ENCODE data around the gene LYPLA2.
A peak's percentile ranks its signal among the peaks of the same experiment; 100 is the strongest.
"Not testable (repeated sequence)": the region's sequence is repeated elsewhere in the genome, so short reads cannot be mapped to it uniquely, and the experiment has no call there.

LYPLA2 gene

DNA sequence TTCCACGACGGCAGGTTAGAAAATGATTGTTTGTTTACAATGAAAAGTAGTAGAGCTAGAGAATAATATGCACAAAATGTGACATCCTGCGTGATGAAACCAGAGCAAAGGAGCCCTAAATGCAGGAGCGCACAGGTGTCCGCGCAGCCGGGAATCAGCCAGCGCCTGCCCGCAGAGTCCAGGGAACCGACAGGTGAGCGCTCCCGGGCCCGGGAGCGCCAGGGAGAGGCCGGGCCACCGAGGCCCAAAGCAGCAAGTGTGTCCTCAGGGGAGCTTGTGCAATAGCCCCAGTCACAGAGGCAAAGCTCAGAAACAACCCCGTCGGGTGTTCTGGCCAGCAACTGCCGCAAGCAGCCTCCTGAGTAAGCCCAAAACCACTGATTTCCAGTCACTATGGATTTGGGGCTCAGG is 10.4 kb downstream of the LYPLA2 start:
- DNase-seq, result peak; percentile 44

DNA sequence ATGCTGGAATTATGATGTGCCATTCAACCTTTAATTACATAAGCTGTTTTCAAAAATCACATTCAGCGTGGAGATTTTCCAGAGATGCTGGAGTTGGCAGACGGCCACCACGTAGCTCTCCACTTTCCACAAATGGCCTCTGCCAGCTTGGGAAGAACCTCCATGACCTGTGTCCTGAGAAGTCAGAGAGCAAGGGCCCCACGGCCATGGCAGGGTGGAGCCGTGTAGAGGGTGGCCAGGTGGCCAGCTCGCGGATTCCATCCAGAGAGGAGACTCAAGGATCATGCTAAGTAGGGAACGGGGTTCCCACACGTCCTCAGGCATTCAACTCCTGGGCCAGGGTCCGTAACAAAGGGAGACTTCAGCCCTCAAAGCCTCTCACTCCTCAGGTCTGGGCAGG is 10.9 kb downstream of the LYPLA2 start:
- DNase-seq, result no peak

DNA sequence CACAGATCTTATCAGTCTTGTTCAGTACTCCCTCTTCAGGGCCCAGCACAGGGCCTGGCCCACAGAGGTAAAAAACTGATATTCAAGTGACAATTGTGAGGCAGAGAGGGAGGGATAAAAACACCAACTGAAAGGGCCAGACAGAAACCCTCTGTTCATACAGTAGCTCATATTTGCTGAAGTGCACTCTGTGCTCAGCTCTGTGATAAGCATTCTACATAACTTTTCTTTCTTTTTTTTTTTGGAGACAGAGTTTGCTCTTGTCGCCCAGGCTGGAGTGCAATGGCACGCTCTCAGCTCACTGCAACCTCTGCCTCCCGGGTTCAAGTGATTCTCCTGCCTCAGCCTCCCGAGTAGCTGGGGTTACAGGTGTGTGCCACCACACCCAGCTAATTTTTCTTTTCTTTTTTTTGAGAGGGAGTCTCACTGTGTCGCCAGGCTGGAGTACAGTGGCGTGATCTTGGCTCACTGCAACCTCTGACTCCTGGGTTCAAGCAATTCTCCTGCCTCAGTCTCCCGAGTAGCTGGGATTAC is 11.9 kb downstream of the LYPLA2 start:
- DNase-seq, result not testable (repeated sequence)

DNA sequence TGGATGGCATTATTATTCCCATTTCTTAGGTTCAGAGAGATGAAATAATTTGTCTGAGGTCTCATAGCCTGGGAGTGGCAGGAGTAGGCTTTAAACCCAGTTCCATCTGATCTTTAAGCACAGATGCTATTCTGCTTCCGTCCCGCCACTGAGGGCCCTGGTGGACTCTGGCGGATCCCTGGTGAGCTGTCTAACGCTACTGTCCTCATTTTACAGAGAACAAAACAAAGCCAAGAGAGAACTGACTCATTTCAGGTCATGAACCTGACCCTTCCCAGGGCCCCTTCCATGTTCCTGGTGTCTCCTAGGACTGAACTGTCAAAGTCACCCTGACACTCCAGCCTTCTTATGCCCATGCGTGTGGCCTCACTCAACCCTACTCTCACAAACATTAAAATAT is 12.7 kb downstream of the LYPLA2 start:
- DNase-seq, result no peak

DNA sequence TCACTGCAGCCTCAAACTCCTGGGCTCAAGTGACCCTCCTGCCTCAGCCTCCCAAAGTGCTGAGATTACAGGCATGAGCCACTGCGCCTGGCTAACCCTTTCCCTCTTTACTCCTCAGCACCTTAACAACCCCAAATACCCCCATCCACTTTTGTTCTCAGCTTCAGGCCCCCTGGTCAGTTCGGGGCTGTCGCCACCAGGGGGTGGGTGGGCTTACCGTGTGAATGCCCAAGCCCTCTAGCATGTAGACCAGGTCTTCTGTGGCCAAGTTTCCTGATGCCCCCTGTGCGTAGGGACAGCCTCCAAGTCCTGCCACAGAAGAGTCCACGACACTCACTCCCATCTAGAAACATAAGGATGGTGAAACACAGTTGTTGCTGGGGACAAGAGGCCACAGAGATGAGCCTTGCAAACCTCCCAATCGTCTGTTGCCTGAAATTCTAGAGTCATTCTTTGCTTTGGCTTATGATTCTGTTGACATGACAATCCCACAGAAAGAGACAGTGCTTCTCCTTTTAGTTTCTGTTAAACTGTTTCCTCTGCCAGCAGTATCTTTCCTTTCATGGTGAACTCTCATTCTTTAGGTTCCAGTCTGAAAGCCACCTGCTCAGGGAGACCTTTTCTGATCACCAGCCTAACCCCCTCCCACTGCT is 13.4 kb downstream of the LYPLA2 start:
- no peak for DNase-seq

DNA sequence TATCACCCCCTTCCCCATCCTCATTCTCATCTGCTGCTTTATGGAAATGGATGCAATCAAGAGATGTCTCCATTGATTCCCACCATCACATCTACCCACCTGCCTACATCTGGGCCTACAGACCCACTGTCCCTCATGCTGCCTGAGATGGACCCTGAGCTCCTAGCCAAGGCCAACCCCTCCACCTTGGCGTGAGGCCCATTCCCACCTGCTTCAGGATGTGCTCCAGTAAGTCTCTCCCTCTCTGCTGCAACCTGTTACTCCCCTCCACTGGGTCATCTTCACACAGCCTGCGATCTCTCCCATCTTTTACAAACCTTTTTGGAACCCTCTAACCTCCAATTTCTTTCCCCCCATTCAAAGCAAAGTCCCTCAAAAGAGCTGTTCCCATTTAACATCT is 14.1 kb downstream of the LYPLA2 start:
- DNase-seq, result no peak

DNA sequence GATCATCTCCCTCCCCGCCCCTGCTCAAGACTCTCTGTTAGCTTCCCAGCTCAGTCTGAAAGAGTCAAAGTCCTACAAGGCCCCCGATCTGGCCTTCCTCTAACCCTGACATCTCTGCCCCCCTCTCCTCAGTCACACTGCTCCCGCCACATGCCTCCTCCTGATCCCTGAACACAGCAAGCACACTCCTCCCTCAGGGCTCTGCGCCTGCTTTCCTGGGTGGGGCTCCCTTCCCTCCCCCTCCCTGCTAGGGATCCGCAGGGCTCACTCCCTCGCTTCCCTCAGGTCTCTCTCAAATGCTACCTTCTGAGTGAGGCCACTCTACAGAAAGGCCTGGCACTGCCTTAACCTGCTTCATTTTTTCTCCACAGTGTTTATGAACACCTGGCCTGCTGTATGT is 15.3 kb downstream of the LYPLA2 start:
- no peak for DNase-seq

DNA sequence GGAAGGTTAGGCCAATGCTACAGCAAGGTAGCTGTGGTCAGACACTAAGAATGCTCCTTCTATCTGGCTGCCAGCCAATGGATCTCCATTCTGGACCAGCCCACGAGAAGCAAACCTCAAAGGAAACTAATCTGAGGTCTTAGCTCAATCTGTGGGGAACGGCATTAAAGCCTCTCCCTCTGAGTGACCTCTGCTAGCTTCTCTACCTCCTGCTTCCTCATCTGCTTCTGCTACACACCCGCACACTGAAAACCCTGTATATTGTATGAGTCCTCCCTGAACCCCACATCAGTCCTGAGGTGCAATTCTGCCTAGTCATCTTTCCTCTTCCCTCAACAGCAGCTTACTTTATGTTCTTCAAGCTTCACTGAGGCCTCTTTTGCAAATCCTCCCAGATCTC is 16.5 kb downstream of the LYPLA2 start:
- DNase-seq, result no peak

DNA sequence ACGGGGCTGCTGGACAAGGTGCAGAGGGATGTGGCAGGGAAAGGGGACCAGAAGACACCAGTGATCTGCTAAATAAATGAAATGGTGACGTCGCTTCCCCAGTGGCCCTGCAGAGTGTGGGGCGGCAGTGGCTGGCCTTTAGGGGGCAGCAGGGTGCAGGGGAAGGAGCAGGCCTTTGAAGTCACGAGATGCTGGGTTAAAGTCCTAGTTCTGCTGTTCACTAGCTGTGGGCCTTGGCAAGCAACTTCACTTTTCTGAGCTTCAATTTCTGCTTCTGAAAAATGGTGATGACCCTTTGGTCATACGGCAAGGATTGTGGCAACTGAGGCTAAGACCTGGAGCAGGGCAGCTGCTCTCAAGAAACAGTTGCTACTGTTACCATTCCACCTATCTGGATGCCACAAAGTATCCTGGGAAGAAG is 18.8 kb downstream of the LYPLA2 start:
- DNase-seq, result peak; percentile 71

DNA sequence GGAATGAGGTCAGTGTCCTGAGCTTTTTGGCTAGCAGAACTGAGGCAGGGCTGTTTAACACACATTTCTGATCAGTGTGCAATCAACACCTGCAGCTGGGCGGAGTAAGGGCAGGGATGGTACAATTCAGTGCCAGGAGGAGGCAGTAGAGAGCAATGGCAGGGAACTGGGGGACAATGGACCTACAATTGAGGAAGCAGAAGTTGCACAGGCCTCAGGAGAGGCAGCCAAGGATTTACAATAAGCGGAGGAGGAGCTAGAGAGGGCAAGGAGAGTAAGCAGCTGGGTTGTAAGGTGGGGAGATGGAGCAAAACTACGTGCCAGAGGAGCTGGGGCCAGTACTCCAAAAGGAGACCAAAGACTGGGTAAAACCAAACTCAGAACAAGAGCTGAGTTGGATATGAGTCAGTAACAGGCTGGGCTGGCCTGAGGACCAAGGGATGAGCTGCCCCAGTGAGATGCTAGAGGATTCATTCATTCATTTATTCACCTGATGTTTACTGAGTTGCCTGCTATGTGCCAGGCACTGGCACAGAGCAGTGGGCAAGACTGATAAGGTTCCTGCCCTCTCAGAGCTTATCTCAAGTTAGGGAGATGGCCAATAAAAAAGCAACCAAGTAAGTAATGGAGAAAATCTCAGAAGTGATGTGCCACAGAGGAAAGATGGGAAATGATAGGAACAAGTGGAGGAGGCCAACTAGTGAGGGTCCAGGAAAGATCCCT is 20.0 kb downstream of the LYPLA2 start:
- peak; percentile 42 for DNase-seq

DNA sequence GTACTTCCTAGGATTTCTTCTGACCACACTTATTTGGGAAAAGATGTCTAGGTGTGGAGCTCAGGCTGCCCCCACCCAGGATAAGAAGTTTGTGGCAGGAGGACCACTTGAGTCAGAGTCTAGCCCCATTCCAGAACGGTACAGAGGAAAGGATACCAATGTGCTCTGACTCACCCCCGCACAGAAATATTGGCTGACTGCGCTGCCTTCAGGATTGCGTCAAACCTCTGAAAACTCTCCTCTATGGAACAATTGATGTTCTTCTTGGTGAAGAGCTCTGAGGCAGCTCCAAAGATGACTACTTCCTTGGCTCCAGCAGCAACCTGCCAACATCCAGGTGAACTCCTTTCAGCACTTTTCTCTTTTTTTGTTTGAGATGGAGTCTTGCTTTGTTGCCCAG is 23.1 kb downstream of the LYPLA2 start:
- no peak for DNase-seq

DNA sequence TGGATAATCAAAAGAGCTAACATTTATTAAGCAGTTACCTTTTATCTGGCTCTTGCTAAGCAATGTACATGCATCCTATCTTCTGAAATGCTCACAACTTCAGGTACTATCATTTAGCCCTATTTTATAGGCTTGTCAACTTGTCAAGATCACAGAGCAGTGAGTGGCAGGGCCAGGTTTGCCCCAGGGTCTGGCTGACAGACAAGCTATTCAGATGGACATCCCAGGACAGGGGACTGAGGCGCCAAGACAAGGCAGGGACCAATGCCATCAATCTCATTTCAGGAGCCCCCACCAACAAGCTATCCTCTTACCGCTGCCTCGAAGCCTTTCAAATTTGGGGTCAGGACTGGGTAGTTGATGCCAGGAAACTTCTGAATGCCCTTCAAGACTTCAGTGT is 25.4 kb downstream of the LYPLA2 start:
- DNase-seq, result no peak

DNA sequence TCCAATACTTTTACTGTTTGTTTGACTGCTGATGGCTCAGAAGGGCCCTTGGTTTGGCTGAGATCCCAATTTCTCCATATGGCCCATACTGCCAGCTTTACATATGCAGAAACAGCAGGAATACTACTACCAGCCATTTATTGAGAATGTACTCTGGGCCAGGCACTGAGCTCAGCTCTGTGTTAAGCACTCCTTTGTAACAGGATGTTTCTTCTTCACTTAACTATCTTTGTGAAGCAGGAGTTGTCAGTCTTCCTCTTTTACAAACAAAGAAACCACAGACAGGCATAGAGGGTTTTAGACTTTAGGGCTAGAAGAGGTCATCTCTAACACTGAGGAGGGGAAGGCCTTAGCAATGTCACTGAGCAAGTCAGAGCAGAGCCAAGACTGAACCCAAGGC is 26.0 kb downstream of the LYPLA2 start:
- DNase-seq, result peak; percentile 12

DNA sequence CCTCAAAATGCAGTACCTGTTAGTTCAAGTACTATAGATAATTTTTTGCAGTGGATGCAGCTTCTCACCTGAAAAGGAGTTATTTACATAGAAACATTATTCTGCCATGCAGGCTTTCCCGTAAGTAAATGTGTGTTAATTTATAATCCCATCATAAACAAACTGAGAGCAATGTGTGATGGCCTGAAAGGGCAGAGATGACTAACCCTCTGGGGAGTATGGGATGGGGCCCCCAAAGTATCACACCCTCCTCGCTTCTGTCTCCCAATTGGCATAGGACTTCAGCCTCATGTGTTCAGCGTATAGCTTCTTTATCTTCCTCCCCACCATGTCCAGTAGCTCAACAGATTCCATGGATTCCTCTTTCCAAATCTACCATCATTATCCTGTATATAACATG is 26.7 kb downstream of the LYPLA2 start:
- DNase-seq, result no peak

DNA sequence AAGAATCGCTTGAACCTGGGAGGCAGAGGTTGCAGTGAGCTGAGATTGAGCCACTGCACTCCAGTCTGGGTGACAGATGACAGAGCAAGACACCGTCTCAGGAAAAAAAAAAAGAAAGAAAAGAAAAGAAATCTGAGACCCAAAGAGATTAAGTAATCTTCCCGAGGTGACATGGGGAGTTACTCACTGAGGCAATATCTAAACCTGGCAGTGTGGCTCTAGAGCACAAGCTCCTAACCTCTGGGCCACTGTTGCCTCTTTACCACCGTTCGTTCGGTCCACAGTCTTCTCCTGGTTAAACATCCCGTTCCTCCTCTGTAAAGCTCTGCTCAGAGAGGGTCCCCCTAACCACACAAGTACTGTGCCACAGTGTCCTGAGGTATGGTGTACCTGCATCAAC is 32.8 kb downstream of the LYPLA2 start:
- no peak for DNase-seq

DNA sequence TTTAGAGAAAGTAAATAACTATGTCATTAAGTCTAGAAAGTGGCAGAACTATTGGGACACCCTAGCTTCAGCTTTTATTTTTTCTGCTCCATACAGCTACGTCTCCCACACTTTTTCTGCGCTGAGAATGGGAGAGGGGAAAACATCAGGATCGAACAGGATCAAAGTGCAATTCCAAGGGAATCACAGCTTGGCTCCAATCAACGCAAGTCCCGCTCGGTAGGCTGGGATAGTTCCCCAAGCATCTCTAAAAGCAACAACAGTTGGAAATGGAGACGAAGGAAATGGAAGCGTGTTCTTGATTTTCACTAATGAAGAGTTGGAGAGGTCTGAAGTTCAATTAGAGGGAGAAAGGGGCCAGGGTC is 33.7 kb downstream of the LYPLA2 start:
- peak; percentile 12 for DNase-seq

DNA sequence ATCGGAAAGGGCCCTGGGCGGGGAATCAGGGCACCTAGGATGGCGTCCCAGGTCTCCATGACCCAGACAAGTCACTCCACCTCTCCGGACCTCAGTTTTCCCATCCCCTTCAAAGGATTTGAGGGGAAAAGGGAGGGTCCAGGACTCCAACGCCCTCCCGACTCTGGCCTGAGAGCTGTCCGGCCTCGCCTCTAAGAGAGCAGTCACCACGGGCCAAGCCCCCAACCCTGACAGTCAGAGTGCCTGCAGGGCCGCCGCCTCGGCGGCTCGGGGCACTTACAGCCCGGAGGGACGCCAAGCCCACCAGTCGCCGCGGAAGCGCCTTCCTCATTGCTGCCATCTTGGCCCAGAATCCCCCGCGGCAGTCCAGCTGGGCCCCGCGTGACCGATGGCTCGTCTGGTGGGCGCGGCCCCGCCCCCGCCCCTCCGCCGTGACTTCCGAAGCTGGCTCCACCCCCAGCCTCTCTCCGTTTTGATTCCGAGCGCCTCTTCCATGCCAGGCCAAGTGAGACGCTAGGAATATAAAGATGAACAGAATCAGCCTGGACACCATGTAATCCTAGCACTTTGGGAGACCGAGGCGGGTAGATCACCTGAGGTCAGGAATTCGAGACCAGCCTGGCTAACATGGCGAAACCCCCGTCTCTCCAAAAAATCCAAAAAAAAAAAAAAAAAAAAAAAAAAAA is 34.3 kb downstream of the LYPLA2 start, which contains the start of gene HMGCL:
Gene HMGCL (minus strand): TSS at position 354 of the 686 bp plus-strand sequence. CDS start 14 bp downstream, at position 340.
- peak; percentile 88 for DNase-seq

DNA sequence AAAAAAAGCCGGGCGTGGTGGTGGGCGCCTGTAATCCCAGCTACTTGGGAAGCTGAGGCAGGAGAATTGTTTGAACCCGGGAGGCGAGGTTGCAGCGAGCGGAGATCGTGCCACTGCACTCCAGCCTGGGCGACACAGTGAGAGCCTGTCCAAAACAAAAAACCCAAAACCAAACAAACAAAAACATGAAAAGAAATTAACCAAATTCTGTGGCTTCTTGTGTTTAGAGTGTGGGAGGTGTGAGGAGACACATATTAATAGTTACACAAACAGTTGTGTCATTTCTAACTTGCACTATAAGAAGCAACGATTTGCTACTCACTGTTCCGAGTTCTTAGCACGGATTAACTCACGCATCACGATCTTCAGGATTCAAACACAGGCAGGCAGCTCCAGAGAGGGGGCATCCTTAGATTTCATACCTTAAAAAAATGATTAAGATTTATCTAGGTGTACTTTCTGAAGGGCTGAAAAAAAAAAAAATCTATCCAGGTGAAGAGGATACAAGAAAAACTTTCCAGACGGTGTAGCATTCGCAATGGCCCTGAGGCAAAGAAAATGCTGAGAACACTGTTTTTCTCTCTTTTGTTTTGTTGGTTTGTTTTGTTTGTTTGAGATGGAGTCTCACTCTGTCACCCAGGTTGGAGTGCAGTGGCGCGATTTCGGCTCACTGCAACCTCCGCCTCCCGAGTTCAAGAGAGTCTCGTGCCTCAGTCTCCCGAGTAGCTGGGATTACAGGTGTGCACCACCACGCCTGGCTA is 35.0 kb downstream of the LYPLA2 start:
- peak; percentile 7 for DNase-seq

DNA sequence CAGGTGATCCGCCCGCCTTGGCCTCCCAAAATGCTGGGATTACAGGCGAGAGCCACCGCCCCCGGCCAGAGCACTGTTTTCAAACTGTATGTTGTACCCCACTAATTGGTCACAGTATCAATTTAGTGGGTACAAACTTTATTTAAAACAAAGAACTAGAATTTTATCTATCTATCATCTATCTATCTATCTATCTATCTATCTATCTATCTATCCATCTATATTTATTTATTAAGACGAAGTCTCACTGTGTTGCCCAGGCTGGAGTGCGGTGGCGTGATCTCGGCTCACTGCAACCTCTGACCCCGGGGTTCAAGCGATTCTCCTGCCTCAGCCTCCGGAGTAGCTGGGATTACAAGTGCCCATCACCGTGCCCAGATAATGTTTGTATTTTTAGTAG is 35.6 kb downstream of the LYPLA2 start:
- DNase-seq, result not testable (repeated sequence)

DNA sequence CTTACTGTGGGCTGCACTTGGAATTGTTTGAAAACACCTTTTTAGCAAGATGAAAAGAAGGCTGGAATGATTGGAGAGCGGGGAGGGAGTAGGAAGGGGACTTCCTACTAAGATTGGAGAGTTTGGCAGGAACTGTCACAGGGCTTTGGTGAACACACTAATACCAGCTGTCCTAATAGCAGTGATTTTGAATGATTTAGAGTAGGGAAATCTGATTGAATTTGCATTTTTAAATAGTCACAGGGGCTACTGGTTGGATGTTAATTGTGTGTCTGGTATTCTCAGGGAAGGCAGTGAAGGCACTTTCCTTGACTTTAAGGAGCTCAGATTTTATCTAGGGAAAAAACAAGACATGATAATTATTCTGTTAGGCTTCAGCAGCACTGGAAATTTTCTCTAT is 36.8 kb downstream of the LYPLA2 start:
- no peak for DNase-seq

DNA sequence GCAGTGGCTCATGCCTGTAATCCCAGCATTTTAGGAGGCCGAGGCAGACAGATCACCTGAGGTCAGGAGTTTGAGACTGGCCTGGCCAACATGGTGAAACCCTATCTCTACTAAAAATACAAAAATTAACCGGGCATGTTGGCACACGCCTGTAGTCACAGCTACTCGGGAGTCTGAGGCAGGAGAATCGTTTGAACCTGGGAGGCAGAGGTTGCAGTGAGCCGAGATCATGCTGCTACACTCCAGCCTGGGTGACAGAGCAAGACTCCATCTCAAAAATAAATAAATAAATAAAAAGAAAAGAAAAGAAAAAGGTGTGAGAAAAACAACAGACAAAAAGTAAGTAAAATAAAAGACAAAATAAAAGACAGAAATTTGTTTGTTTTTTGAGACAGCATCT is 43.2 kb downstream of the LYPLA2 start:
- peak; percentile 5 for DNase-seq

DNA sequence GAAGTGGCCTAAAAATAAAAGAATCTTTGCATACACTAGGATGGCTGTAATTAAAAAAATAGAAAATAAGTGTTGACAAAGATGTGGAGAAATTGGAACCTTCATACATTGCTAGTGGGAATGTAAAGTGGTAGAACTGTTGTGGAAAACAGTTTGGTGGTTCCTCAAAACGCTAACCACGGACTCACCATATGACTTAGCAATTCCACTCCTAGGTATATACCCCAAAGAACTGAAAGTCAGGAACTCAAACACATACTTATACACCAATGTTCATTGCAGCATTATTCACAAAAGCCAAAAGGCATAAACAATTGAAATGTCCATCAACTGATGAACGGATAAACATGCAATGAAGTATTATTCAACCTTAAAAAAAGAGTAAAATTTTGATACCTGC is 45.1 kb downstream of the LYPLA2 start:
- DNase-seq, result no peak

DNA sequence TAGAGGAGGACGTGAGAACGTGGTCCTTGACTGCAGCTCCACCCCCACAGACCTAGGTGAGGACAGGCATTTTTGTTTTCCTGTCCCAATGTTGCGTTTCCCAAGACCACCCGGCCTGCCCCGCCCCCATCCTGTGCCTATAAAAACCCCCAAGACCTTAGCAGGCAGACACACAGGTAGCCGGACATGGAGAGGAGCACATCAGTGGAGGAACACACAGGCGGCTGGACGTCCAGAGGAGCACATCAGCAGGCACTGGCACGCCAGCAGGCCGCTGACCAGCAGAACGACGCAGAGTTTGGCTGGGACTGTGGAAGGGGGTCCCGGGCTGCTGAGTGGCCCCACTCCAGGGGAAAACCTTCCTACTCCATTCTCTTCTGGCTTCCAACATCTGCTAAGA is 47.0 kb downstream of the LYPLA2 start:
- no peak for DNase-seq

Data from NCI-H69 (cell line).